Nephron progenitor cell (in vitro differentiated cells): ENCODE measurements around the gene KRT86.

Experiments used
- DNase-seq: peaks from one replicate; pipeline ENCODE4 v3.0.0; 2021
- H3K27ac Mint-ChIP-seq: 2 replicates; pipeline ENCODE4 v1.8.0; 2021; ENCODE audit warnings: mild to moderate bottlenecking, moderate library complexity, mixed read lengths
- H3K27me3 Mint-ChIP-seq: 2 replicates; pipeline ENCODE4 v1.8.0; 2021; ENCODE audit warnings: mild to moderate bottlenecking, low read depth, mixed read lengths; ENCODE audit not compliant: poor library complexity
- H3K36me3 Mint-ChIP-seq: 2 replicates; pipeline ENCODE4 v1.8.0; 2021; ENCODE audit warnings: low read depth, mixed read lengths
- H3K4me1 Mint-ChIP-seq: 2 replicates; pipeline ENCODE4 v1.8.0; 2021; ENCODE audit warnings: mixed read lengths
- H3K4me3 Mint-ChIP-seq: 2 replicates; pipeline ENCODE4 v1.8.0; 2021; ENCODE audit warnings: mild to moderate bottlenecking, moderate library complexity, mixed read lengths
- H3K9me3 Mint-ChIP-seq: 2 replicates; pipeline ENCODE4 v1.8.0; 2021; ENCODE audit warnings: mild to moderate bottlenecking, moderate library complexity, mixed read lengths
- CTCF ChIP-seq: fragments of 200-600 bp; sonication (generic); IDR thresholded peaks from 2 replicates; pipeline ENCODE4 v1.5.0; 2021; ENCODE audit warnings: antibody characterized with exemption

Gene KRT86

GRCh38 chr12:52229836-52230343 lies 44.6 kb upstream of the KRT86 start:
- no peak overlapping the region for H3K27ac Mint-ChIP-seq
- DNase-seq: no peak
- H3K36me3 Mint-ChIP-seq: no peaks in the 10 kb centered on the region
- peaks cover 23% of the 10 kb centered on the region for H3K4me1 Mint-ChIP-seq
- no peaks in the 10 kb centered on the region for H3K9me3 Mint-ChIP-seq
- H3K4me3 Mint-ChIP-seq: no peak overlapping the region
- peaks cover 78% of the 10 kb centered on the region for H3K27me3 Mint-ChIP-seq
- no peak for TF ChIP-seq CTCF

GRCh38 chr12:52230364-52231281 lies 43.8 kb upstream of the KRT86 start:
- H3K27me3 Mint-ChIP-seq: peaks cover 86% of the 10 kb centered on the region
- TF ChIP-seq CTCF: no peak
- H3K4me3 Mint-ChIP-seq: no peak overlapping the region
- H3K4me1 Mint-ChIP-seq: peaks cover 23% of the 10 kb centered on the region
- no peaks in the 10 kb centered on the region for H3K36me3 Mint-ChIP-seq
- no peak overlapping the region for H3K27ac Mint-ChIP-seq
- no peak for DNase-seq
- no peaks in the 10 kb centered on the region for H3K9me3 Mint-ChIP-seq

GRCh38 chr12:52231305-52232202 lies 42.9 kb upstream of the KRT86 start:
- H3K27ac Mint-ChIP-seq: no peak overlapping the region
- TF ChIP-seq CTCF: no peak
- no peak for DNase-seq
- peaks cover 23% of the 10 kb centered on the region for H3K4me1 Mint-ChIP-seq
- peaks cover 92% of the 10 kb centered on the region for H3K27me3 Mint-ChIP-seq
- no peak overlapping the region for H3K4me3 Mint-ChIP-seq
- no peaks in the 10 kb centered on the region for H3K9me3 Mint-ChIP-seq
- no peaks in the 10 kb centered on the region for H3K36me3 Mint-ChIP-seq

GRCh38 chr12:52232203-52232673 lies 42.2 kb upstream of the KRT86 start:
- TF ChIP-seq CTCF: no peak
- DNase-seq: peak; percentile 23
- H3K9me3 Mint-ChIP-seq: no peaks in the 10 kb centered on the region

GRCh38 chr12:52232674-52233461 lies 41.6 kb upstream of the KRT86 start, which contains the start of gene KRT7:
Gene KRT7, plus strand, starts transcription at chr12:52233243. Its CDS starts 54 bp downstream, at chr12:52233297.
- Mint-ChIP-seq H3K36me3 (no peaks in the 10 kb centered on the region), H3K4me1 (peaks cover 23% of the 10 kb centered on the region), H3K27ac (no peak within 1 kb of the TSS), H3K27me3 (peaks cover 93% of the 10 kb centered on the region), H3K9me3 (no peaks in the 10 kb centered on the region), H3K4me3 (peak within 1 kb of the TSS; percentile 74)
- no peak for TF ChIP-seq CTCF
- DNase-seq: peak; percentile 29

More at GRCh38 chr12:52232203-52232673, 42.2 kb upstream of the KRT86 start:
- no peak overlapping the region for H3K27ac Mint-ChIP-seq
- peaks cover 23% of the 10 kb centered on the region for H3K4me1 Mint-ChIP-seq
- H3K36me3 Mint-ChIP-seq: no peaks in the 10 kb centered on the region
- H3K27me3 Mint-ChIP-seq: peaks cover 92% of the 10 kb centered on the region
- peak overlapping the region; percentile 69 for H3K4me3 Mint-ChIP-seq
